ENCODE measurements around the gene LACTB.

Gene LACTB

GRCh38 chr15:63190769-63191649 is 69.3 kb downstream of the LACTB start:
- TF ChIP-seq SPI1 (IDR thresholded peaks at IDR 0.05; ENCODE audit: borderline replicate concordance, low read depth) (no peak), REST (IDR thresholded peaks at IDR 0.05; ENCODE audit: insufficient replicate concordance, low read depth) (peak; percentile 28), GABPA (IDR thresholded peaks at IDR 0.05; ENCODE audit: low read depth) (no peak), POLR2AphosphoS5 (IDR thresholded peaks at IDR 0.05; ENCODE audit: low read depth) (no peak), CTCF (IDR thresholded peaks at IDR 0.05; ENCODE audit: insufficient read depth, low read length) (no peak)
- no peaks in the 10 kb centered on the region for H3K27me3 ChIP-seq (ENCODE audit: insufficient read depth, poor library complexity, severe bottlenecking)
- peak overlapping the region; percentile 62 for H3K27ac ChIP-seq (replicated peaks)
- DNase-seq (ENCODE audit: low read depth in 1 of 2, low spot score in 1 of 2): no peak
- H3K4me3 ChIP-seq (replicated peaks; ENCODE audit: insufficient read depth, low read length): peak overlapping the region; percentile 94

Measured in HL-60 (cell line).